GM20000 (cell line): ENCODE measurements around the gene HS6ST3.

Experiments used
- DNase-seq: peaks from one replicate; pipeline ENCODE4 v3.0.0; 2012; ENCODE audit warnings: low spot score
- CTCF ChIP-seq: IDR thresholded peaks from 2 replicates; pipeline ENCODE4 v1.5.1; 2012; ENCODE audit warnings: mild to moderate bottlenecking, control low read depth; ENCODE audit errors: extremely low read depth, missing control alignments

Gene HS6ST3

GRCh38 chr13:96086736-96087135, 3.2 kb upstream of the HS6ST3 start:
- DNase-seq, result no peak
- no peak for TF ChIP-seq CTCF

GRCh38 chr13:96089139-96089538, 768 bp upstream of the HS6ST3 start:
- DNase-seq, result no peak
- TF ChIP-seq CTCF, result no peak

GRCh38 chr13:96090240-96091101, 564 bp downstream of the HS6ST3 start:
- DNase-seq, result peak; percentile 73
- no peak for TF ChIP-seq CTCF

GRCh38 chr13:96091164-96092117, 1.5 kb downstream of the HS6ST3 start:
- TF ChIP-seq CTCF, result no peak
- DNase-seq, result peak; percentile 36

GRCh38 chr13:96093296-96094006, 3.5 kb downstream of the HS6ST3 start:
- DNase-seq, result no peak
- TF ChIP-seq CTCF, result no peak

GRCh38 chr13:96100457-96101220, 10.7 kb downstream of the HS6ST3 start:
- no peak for DNase-seq
- no peak for TF ChIP-seq CTCF
